ENCODE results near the gene TBC1D5.
A peak's percentile ranks its signal among the peaks of the same experiment; 100 is the strongest.

The TBC1D5 gene

GRCh38 chr3:17431004-17431403 lies 311.4 kb downstream of the TBC1D5 start:
- TF ChIP-seq, protein P1, sequence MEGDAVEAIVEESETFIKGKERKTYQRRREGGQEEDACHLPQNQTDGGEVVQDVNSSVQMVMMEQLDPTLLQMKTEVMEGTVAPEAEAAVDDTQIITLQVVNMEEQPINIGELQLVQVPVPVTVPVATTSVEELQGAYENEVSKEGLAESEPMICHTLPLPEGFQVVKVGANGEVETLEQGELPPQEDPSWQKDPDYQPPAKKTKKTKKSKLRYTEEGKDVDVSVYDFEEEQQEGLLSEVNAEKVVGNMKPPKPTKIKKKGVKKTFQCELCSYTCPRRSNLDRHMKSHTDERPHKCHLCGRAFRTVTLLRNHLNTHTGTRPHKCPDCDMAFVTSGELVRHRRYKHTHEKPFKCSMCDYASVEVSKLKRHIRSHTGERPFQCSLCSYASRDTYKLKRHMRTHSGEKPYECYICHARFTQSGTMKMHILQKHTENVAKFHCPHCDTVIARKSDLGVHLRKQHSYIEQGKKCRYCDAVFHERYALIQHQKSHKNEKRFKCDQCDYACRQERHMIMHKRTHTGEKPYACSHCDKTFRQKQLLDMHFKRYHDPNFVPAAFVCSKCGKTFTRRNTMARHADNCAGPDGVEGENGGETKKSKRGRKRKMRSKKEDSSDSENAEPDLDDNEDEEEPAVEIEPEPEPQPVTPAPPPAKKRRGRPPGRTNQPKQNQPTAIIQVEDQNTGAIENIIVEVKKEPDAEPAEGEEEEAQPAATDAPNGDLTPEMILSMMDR (conservative IDR thresholded peaks at IDR 0.05; ENCODE audit: low read length), result peak; percentile 69
- peak; percentile 46 for DNase-seq (ENCODE audit: low read depth)
- no peak overlapping the region for H3K4me3 ChIP-seq (ENCODE audit: low read length)

- no peak for DNase-seq (ENCODE audit: low read depth)
- TF ChIP-seq, protein P1 (conservative IDR thresholded peaks at IDR 0.05; ENCODE audit: low read length), result no peak
- no peak overlapping the region for H3K4me3 ChIP-seq (ENCODE audit: low read length)
These were observed 311.8 kb downstream of the TBC1D5 start for GRCh38 chr3:17430582-17430981.

DNA sequence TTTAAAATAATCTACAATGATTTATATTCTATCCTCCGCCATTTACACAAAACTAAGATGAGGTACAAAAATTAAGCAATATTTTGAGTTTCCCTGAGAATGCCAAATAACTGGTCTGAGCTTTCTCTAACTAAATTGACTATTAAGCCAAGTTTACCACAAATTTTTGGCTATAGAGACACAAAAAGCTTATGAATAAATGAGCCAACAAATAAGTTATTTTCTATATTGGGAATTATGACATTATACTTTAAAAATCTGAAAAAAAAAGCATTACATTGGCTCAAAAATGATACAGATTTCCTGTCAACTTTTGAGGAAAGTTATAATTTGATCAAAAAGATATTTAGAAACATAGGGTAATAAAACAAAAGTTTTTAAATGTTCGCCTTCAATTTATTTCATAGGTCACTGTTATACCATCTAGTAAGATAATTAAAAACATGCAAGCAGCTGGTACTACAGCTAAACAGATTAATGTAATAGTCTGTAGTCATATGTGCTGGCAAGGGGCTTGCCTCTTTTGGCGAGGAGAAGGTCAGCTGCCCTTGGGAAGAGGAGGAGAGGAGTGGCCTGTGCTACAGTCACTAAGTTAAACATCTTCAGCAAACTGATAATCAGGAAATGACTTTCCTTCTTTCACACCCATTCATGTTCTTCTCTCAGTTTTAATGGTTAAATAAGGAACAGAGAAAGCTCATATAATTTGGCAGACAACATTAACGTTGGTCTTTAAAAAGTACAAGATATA lies 318.5 kb downstream of the TBC1D5 start:
- peak; percentile 53 for DNase-seq (ENCODE audit: low read depth)
- H3K4me3 ChIP-seq (ENCODE audit: low read length), result no peak overlapping the region
- TF ChIP-seq, protein P1 (conservative IDR thresholded peaks at IDR 0.05; ENCODE audit: low read length), result no peak

DNA sequence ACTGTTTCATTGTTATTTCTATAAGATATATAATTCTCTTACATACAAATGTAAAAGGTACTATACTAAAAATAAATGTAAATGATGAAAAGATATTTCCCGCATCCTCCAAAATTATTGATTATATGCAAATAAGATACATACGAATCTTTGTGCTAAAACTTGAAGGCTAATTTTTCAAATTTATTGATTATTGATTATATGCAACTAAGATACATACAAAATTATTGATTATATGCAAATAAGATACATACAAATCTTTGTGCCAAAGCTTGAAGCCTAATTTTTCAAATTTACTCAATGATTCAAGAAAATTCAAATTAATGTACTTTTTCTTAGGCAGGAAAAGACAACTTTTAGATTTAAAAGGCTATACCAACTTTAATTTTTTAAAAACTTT lies 319.8 kb downstream of the TBC1D5 start:
- TF ChIP-seq, protein P1 (conservative IDR thresholded peaks at IDR 0.05; ENCODE audit: low read length), result no peak
- H3K4me3 ChIP-seq (ENCODE audit: low read length), result no peak overlapping the region
- DNase-seq (ENCODE audit: low read depth), result no peak

DNA sequence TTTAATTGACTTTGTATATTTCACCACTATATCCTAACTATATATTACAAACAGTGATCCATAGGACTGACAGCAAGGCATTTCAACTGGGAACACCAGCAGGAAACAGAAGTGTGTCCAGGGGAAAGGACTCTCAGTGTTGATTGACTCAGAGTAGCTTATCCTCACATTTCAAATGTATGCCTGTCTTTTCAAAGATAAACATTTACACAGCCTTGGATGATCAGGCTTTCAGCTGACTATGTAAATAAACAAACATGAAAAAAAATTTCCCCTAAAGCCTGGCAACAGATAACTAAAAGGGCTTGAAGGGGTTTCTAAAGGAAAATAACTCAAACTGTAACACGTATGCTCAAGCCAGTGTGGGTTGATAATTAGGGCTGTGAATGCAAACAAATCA lies 321.8 kb downstream of the TBC1D5 start:
- TF ChIP-seq, protein P1 (conservative IDR thresholded peaks at IDR 0.05; ENCODE audit: low read length), result no peak
- DNase-seq (ENCODE audit: low read depth), result no peak
- no peak overlapping the region for H3K4me3 ChIP-seq (ENCODE audit: low read length)

DNA sequence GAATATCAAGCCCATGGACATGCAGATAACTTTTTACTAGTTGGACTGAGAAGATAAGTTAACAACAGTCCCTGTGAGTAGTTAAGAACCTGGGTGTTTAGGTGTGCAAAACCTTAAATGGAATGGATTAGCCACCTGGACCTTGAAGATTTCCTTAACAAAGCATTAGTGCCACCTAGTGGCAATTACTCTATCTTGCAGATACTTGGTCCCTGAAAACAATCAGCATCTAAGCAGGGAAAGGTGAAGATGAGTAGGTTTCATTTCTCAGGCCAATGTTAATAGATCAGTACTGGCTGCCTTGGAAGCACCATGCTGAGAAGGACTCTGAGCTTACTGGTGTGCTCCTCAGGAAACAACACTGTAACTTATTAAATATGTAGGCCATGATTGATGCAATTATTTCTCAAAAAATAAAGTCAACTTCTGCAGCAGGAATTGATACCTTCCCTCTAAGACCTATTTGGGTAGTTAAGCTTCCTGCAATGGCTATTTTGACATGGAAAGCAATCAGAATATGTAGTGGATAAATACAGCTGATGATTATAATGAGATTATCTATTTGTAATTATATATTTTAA lies 329.4 kb downstream of the TBC1D5 start:
- no peak overlapping the region for H3K4me3 ChIP-seq (ENCODE audit: low read length)
- TF ChIP-seq, protein P1 (conservative IDR thresholded peaks at IDR 0.05; ENCODE audit: low read length), result peak; percentile 86
- peak; percentile 61 for DNase-seq (ENCODE audit: low read depth)

Data from AG10803 (cell line).